Fibroblast of skin of abdomen (primary cell): Measurements from ENCODE around the gene ESRP2.
A peak's percentile ranks its signal among the peaks of the same experiment; 100 is the strongest.

ENCODE experiments used
- DNase-seq: peaks from one replicate; pipeline ENCODE4 v3.0.0-alpha.2; 2013

Gene ESRP2

DNA sequence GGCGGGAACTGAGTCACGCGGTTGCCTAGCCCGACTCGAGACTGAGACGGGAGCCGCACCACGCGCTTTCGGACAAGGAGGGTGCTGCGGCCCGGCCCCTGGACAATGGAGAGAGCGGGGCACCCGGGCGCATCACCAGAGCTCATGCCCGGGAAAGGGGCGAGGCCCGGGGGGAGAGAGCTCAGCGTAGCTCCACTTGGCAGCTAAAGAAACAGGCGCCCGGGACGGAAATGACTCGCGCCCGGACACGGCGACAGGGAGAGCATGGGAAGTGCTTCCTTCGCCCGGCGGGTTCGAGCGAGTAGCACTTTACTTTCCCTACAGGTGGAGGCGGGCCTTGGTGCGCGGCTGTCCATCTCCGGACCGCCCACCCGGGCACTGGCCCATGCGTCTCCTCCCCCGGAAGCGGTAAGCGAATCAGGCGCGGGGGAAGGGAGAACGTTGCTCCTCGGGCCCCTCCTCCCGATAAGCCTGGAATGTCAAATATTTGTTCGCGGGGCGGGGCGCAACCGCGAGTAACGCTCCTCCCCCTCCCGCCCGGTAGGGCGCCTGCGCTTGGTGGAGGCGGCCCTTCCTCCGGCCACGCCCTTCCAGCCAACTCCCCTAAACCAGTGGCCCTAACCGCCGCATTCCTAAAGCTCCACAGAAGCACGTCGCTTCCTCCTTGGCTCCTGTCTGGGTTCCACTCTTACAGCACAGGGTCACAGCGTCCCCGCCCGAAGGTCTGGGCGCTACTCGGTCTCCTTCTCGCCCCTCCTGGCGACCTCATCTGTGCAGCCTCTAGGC, 1.5 kb upstream of the ESRP2 start:
- DNase-seq, result peak; percentile 98

DNA sequence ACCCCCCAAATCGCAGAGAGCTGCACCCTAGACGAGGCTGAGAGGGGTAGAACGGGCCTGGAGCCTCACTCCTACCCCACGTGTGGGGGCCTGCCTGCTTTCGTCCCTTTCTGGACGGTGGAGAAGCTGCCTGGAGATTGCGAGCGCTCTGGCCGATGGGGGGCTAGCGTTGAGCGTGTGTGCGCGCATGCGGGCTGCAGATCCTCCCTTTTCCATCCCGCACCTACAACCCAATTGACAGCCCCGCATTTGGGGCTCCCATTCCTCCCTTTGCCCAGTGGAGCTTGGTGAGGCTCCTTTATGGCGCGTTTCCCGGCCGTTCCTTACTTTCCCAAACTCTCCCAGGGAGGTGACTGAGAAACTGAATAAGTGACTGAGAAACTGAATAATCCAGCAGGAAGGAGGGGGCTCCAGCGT, 907 bp upstream of the ESRP2 start:
- DNase-seq, result no peak

DNA sequence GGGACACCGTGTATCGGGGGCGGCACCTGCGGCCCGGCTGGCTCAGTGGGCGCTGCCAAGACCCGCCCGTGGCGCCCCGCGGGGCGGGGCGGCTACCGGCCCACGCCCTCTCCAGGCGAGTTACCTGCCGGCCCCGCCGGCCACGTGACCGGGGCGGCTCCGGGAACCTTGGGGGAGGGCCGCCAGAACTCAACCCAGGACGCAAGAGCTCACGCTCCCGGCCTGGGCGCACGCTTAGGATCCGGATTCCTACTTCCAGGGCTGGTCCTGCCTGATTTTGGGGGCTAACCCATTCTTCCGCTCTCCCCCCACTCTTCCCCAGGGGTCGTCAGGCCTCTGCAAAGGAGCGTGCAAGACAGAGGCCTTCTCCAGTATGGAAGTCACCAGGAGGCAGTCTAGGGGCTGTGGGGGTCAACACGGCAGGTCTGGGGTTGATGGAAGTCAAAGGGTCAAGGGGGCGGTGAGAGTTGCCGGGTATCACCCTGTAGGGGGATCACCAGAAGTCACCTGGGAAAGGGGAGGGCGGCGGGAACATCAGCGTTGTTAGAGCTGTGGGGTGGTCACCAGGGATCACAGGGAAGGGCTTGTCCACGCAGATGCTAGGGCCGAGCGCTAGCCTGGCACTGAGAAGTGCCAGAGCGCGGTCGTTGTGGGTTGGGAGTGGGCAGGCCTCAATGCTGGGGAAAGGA, 354 bp upstream of the ESRP2 start:
- DNase-seq, result no peak

DNA sequence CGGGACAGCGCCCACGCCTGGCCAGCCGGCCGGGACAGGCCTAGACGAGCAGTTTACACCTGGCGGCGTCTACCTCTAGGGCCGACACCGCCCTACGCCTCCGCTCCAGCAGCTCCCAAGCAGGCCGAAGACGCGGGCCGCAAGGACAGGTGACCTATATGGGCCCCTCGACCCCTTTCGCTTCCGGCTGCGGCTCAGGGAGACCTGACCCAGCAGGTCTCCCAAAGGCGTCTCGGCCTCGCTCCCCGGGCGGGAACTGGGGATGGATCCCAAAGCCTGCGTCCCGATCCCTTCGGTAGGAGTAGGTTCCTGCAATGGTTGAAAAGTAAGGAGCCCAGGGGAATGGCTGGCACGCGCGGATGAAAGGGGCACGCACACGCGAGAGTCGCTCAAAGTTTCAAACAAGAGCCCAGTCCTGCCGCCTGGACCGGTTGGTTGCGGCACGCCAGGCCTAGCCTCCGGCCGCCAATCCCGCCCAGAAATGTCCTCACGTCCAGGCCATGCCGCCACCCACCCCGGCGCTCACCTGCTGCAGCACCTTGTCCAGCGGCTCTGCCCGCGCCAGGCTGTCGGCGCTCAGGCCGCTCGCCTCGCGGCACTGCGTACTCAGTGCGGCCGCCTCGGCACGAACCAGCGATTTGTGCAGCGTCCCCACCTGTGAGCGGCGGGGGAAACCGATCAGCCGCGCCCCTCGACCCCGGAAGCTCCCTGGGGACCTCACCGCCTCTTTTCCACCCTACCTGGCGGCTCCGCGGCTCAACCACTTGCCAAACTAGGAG, 630 bp downstream of the ESRP2 start:
- DNase-seq, result no peak

DNA sequence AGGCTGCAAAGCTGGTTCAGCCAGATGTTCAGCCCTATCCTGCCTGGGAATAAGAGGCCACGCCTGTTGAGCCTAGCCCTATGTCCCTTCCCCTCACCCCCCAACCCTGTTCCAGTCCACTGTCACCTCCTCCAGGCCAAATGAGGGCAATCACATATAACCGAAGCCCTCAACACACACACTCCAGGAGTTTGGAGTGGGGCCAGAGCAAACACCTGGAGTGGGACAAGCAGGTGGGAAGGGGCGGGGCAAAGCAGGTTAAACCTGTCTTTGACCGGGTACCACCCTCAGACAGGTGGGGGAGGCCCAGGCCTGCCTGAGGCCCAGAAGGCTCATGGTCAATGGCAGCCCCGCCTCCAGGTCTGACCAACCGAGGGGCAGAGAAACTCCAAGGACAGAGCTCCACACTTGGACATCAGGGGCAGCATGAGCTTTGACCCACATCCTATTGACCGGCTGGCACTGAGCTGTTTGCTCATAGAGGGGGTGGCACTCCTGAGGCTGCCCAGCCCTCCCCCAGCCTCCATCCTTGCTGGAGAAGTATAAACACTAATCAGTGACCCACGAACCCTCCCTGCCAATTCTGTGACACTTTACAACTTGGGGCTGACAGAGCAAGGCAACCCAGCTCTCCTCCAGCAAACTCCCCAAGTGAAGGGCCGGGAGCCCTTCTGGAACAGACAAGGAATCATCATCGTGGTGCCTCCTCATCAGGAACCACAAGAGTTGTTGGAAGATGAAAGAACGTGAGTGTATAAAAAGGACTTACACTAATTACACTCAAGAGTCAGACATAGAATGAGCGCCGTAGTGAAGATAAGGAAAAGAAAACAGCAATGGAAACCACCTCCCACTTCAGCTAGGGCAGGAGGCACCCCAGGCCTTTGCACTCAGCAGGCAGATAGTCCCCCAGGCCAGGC, 1.5 kb downstream of the ESRP2 start:
- DNase-seq, result no peak

DNA sequence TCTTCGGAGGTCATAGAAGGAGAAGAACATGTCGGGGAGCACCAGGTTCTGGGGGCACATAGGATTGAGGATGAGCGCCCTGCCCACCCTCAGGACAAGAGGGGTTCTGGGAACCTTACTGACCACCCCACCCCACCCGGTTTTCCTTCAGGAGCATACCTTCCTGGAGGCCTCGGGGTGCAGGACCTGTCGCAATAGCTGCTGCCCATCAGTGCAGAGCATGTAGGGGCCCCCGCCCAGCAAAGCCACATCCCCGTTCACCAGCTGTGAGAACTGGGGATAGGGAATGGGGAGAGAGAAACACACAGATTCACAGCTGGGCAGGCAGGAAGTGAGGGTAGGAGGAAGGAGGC, 2.1 kb downstream of the ESRP2 start:
- no peak for DNase-seq

DNA sequence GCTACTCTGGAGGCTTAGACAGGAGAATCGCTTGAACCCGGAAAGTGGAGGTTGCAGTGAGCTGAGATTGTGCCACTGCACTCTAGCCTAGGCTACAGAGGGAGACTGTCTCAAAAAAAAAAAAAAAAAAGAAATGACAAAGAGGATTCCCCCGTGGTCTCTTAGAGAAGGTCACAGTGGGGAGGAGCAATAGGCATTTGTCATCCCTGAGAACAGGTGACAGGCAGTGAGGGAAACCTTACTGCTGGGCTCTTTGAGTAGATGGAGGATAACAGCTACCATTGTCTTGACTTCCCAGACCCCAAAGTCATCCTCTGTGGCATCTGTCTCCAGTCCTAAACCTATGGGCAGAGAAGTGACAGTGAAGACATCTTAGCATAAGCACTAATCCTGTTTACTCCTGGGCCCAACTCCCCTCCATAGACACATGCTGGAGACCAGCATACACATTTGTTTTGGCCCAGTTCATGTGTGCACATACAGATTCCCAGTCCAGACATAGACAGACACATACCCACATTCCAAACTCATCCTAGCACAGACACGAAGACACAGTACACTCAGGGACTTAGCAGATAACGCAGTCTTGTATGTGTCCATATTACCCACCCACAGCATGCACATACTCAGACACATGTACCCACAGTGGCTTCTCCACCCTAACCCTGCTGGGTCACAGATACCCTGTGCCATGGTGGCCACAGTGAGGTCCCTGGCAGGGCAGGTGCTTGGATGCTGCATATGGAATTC, 2.7 kb downstream of the ESRP2 start:
- no peak for DNase-seq

DNA sequence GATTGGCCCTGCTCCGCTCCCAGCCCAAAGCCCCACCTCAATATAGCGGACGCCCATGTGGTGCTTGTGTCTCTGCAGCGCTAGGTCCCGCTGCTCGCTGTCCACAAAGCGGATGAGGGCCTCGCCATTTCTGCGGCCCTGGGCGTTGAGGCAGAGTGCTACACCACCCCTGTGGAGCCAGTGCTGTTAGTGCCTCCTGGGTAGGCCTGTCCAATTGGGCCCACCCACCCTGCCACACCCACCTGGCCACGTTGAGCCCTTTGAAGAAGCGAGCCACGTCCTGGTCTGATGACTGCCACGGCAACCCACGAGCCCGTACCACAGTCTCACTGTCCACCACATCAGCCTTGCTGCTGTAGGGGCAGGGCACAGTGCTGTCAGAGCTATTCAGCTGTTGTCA, 3.6 kb downstream of the ESRP2 start:
- DNase-seq, result no peak

DNA sequence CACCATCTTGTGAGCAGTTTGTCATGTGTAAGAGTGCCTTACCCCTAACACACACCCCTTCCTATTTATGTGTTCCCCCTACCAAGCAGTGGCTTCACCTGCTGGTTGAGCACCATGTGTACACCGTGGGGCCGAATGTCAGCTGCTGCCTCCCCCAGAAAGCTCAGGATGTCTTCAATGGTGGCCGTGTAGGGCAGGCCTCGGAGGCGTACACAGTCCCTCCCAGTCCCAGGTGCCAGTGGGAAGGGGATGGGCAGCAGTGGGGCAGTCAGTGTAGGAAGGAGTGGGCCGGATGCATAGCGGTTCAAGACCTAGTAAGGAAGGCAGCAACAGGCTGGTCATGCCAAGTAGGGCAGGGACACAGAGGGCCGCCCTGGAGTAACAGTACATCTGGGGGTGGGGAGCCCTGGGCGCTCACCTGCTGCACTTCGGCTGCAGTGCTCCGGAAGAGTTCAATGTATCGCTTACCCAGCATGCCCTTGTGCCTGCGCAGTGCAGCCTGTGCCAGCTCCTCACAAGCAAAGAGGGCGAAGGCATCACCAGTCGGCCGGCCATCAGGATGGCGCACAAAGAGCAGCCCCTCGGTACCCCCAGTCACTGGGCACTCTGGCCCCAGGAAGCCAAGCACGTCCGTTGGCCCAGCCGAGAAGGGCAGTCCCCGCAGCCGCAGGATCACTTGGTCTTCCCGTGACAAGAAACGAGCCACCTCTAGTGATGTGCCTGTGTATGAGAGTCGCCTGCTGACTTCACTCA, 4.4 kb downstream of the ESRP2 start:
- no peak for DNase-seq

DNA sequence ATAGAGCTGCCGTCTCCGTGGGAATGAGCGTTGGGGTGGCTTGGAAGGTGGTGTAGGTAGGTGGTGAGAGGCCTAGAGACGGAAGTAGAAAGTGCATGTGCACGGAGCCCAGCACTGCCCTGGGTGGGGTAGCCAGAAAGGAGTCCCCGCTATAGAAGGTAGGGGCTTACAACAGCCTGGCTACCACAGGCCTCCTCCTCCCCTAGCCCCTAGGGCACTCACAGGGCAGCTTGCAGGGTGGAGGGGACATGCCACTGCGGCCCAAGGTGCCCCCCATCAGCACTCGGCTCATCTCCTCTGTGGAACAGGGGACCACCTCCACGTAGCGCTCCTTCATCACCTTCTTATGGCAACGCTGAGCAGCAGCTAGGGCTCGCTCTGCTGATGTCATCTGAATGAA, 5.0 kb downstream of the ESRP2 start:
- no peak for DNase-seq

DNA sequence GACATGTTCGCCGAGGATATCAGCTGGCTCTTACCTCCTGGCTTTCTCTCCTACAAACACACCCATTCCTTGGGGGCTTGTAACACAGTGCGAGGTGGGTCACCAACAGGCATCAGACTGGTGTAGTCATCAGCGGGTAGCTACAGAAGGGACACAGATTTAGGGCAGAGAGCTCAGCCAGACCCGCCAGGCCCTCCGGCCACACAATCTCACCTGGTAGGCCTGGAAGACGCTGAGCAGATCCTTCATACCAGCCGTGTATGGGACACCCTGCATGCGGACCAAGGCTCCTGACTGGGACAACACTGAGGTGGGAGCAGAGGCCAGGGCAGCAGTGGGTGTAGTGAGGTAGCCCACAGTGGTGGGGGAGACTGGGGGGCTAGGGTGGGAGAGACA, 5.8 kb downstream of the ESRP2 start:
- no peak for DNase-seq

DNA sequence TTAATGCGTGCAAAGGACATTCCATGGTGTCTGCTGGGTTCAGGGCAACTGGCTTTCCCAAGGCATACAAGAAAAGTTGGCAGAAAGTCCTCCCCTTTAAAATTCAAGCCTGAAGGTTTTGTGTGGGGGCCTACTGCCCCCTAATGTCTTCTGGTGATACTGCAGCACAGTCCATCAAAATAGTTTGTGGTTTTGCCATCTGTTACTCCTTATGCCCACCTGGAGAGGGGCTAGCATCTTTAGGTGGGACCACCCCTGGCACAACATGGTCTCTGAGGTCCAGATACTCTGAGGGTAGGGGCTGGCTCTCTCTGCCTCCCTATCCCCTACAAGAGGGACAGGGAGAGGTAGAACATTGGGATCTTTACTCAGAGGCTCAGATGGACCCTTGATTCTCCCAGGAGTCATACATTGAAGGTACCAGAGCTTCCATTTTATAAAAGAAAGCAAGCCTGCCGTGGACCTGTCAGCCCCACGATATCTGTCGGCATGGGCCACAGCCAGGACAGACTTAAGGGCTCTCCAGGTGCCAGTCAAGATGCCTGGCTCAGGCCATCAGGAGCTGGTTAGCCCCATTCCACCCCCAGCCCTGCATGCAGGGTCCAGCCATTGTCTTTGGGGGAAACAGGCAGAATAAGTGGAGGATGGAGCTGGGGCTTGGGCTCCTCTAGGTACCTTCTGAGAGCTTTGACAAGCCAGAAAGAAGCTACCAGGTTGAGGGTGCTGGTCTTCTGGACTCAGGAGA, 6.3 kb downstream of the ESRP2 start:
- DNase-seq, result peak; percentile 59

DNA sequence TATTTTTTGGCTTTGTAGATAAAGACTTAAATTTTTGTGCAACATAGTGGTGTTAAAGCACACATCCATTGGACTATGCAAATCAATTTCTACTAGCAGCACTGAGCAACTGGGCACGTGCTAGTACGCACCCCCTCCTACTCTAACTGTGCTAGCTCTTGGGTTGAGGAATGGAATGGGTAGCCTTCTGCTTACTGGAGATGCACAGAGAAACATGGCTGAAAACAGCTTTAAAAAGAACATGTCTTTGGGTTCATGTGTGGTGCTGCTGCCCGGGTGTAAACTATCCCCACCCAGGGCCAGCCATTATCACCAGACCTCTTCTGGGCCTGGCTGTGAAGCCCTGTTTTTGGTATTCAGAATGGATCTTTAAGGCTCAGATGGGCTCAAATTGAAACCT, 7.3 kb downstream of the ESRP2 start:
- no peak for DNase-seq

DNA sequence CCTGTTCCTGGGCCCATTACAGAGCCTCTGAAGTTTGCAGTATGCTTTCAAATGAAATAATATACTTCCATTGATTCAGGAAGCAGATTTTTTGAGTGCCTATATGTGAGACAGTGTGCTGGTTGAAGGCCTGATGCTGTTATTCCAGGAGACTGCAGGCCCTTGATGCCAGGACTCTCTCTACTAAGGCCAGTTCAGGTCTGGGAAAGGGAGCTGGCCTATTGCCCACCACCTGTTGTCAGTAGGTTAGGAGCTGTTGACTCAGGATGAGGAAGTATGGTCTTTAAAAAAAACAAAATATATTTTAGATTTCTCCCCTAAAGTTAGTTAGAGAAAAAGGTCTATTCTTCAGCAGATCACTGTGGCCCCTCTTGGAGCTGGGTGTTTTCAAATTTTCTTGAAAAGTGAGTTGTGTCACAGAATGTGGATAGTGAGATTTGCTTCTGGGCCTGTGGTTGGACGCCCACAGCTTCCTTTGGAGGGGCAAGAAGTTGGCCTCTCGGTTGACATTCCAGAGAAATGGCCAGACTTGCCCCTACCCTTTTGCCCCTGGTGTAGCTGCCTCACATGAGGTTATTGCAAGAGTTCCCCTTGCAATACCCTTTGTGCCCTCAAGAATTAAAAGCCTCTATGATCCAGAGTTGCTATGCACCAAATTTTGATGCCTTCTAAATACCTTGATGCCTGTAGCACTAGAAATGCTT, 7.9 kb downstream of the ESRP2 start:
- no peak for DNase-seq

DNA sequence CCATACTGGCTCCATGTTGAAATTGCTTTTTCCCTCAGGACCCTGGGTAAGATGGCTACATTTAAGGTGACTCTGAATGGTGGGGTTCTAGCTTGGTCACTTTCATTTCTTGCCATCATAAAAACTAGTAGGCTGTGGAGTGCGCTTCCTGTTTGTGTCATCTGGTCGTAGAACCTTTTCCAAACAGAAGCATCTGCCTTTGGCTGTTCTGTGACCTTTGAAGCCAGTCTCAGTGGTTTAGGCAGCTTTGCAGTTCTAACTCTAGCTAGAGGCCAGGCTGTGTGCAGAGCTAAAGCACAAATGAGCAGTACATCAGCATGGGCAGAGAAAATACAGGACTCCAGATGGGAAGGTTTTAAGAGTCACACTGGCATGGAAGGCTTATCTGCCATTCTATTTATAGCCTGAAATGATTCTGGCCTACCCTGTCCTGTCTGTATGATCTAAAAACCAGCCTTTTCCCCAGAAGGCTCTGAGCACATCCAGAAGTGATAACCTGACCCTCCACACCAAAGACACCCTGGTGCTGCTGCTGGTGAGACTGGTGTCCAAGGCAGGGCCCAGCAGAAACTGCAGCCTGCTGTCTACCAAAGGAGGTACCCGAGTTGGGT, 8.6 kb downstream of the ESRP2 start:
- DNase-seq, result no peak

DNA sequence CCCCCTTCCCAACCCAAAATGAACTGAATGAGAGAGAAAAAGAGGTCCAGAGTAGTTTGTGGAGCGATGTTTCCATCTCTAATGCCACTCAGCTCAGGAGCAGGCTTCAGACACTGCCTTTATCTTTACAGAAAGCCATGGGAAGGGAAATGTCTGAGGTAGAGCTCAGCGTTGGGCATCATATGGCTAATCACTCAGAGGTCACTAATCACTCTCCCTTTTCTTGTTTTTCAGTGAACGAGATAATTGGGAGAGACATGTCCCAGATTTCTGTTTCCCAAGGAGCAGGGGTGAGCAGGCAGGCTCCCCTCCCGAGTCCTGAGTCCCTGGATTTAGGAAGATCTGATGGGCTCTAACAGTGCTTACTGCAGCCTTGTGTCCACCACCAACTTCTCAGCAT, 9.8 kb downstream of the ESRP2 start:
- no peak for DNase-seq

DNA sequence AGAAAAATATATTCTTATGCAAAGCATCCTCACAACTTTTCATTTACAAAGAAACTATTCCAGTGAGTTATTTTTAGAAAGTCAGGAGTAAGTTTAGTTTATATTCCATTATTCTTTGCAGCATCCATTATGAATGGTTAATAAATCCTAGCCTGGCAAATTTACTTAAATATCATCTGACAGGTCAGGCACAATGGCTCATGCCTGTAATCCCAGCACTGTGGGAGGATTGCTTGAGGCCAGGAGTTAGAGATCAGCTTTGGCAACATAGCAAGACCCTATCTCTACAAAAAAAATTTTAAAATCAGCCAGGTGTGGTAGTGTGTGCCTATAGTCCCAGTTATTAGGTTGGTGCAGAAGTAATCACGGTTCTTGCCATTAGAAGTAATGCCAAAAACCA, 12.9 kb downstream of the ESRP2 start:
- DNase-seq, result no peak

DNA sequence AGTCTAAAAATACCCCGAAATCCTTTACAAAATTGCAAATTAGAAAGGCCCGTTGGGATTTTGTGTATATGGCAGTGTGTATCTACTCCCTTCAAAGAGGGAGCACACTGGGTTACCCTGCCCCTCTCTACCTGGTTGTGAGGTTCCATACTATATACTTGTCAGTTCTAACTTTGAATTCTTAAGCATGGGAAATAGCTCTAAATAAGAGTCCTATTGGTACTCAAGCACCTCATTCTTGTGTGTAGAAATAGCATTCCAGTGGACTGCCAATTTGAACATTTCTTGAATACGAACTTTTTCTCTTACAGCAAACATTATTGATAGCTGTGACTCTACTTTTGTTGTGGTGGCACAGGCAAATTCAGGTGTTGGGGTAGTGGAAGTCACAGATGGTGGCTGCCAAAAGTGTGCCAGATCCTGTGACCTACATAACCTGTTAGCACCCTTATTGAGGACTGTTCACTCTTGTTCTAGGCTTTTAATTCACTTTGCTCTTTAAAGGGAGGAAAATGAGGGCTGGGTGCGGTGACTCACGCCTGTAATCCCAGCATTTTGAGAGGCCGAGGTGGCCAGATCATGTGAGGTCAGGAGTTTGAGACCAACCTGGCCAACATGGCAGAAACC, 16.1 kb downstream of the ESRP2 start:
- DNase-seq, result no peak

DNA sequence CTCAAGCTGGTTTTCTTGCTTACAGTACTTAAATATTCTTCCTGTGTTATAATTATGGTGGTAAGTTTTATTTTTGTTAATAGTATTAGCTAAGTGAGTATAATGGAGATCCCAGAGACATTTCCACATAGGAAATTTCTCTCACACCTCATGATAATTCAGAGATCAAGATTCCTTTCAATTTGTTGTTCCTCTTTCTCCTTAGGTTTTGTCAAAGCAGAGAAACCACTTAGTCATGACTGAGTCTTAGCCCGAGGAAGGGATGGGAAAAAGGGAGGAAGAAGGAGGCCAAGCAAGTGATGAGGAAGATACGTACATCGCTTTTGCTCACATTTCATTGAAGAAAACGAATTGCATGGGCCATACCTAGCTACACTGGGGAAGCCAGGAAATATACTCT, 18.4 kb downstream of the ESRP2 start:
- DNase-seq, result no peak
